ENCODE data around the gene MRPL44. TPM values are rescaled to one million over a fixed set of nuclear protein-coding genes. Genes with fewer than 3 reads are reported as not detected.
"Not testable (repeated sequence)": the region's sequence is repeated elsewhere in the genome, so short reads cannot be mapped to it uniquely, and the experiment has no call there.

MRPL44 gene
- total and polyA plus RNA-seq, 2 donors (not counting 1 experiment from before 2014, with no cell fraction given): 27.4 to 34.0 TPM

DNA sequence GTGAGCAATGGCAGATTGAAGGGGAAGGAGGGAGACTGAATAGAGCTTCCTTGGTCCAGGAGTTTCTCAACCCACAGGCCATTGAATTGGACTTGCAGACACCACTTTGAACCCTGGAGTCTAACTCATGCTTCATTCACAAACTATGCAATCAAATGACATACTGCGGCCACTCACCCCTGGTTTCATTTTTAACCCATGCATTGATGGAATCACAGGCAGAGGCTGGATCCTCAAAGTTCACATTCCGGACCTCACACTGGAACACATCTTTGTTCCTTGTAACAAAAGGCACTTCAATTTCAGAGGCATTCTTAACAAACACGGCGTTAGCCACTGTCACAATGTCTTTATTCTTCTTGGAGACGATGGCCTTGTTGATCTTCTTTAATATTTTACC lies 40.7 kb downstream of the MRPL44 start:
- TF ChIP-seq, protein P1, sequence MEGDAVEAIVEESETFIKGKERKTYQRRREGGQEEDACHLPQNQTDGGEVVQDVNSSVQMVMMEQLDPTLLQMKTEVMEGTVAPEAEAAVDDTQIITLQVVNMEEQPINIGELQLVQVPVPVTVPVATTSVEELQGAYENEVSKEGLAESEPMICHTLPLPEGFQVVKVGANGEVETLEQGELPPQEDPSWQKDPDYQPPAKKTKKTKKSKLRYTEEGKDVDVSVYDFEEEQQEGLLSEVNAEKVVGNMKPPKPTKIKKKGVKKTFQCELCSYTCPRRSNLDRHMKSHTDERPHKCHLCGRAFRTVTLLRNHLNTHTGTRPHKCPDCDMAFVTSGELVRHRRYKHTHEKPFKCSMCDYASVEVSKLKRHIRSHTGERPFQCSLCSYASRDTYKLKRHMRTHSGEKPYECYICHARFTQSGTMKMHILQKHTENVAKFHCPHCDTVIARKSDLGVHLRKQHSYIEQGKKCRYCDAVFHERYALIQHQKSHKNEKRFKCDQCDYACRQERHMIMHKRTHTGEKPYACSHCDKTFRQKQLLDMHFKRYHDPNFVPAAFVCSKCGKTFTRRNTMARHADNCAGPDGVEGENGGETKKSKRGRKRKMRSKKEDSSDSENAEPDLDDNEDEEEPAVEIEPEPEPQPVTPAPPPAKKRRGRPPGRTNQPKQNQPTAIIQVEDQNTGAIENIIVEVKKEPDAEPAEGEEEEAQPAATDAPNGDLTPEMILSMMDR (conservative IDR thresholded peaks at IDR 0.05 in 1 of 2, IDR thresholded peaks at IDR 0.05 in 1 of 2; ENCODE audit: low read depth in 1 of 2, low read length in 2 of 2): no peak
- TF ChIP-seq EZH2 (IDR thresholded peaks at IDR 0.05; ENCODE audit: low read length, missing control alignments): no peak
- Histone ChIP-seq H3K9me3 (ENCODE audit: control insufficient read depth, insufficient read depth, low read depth, low read length) (no peaks in the 10 kb centered on the region), H3K4me1 (ENCODE audit: control insufficient read depth, extremely low read depth, insufficient read depth, low read length) (no peaks in the 10 kb centered on the region), H3K4me2 (ENCODE audit: extremely low read depth, insufficient read depth, low read length) (no peak overlapping the region), H3K9ac (ENCODE audit: insufficient read depth, low read length) (no peak overlapping the region), H3K36me3 (ENCODE audit: control insufficient read depth, insufficient read depth, low read length) (peaks cover 1% of the 10 kb centered on the region), H3K27ac (ENCODE audit: insufficient read depth, low read length) (no peak overlapping the region), H3K4me3 (replicated peaks in 1 of 4; ENCODE audit: control extremely low read depth in 1 of 4, insufficient read depth in 1 of 4, low read depth in 3 of 4, low read length in 4 of 4) (no peak overlapping the region), H3K27me3 (ENCODE audit: control insufficient read depth, insufficient read depth, low read length) (no peaks in the 10 kb centered on the region), H4K20me1 (ENCODE audit: control insufficient read depth, extremely low read depth, insufficient read depth, low read length) (no peaks in the 10 kb centered on the region), H2AFZ (ENCODE audit: low read length) (no peak overlapping the region), H3K79me2 (ENCODE audit: control insufficient read depth, insufficient read depth, low read length) (no peaks in the 10 kb centered on the region)
- DNase-seq (ENCODE audit: low read depth in 2 of 2): peak; percentile 8 to 55

DNA sequence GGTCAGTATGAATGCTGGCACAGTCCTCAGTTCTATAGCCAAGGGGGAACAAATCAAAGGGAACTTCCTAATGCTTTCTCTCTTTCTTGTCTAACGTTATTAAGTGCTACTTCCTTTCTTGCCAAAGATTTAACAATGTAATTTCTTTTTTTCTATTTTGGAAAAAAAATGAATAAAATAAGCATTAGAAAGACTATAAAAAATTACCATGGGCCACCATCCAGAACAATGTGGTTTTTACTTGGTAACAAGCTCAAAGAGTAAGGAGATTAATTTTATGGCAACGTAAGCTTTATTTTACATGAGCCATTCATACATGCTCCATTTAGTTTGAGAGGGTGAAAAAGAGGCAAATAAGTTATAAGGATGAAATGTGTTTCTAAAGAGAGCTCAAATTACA lies 41.7 kb downstream of the MRPL44 start:
- Histone ChIP-seq H3K27ac (ENCODE audit: insufficient read depth, low read length) (no peak overlapping the region), H3K4me3 (replicated peaks in 1 of 4; ENCODE audit: control extremely low read depth in 1 of 4, insufficient read depth in 1 of 4, low read depth in 3 of 4, low read length in 4 of 4) (no peak overlapping the region), H3K79me2 (ENCODE audit: control insufficient read depth, insufficient read depth, low read length) (no peaks in the 10 kb centered on the region), H2AFZ (ENCODE audit: low read length) (no peak overlapping the region), H3K9ac (ENCODE audit: insufficient read depth, low read length) (no peak overlapping the region), H3K36me3 (ENCODE audit: control insufficient read depth, insufficient read depth, low read length) (peaks cover 1% of the 10 kb centered on the region), H4K20me1 (ENCODE audit: control insufficient read depth, extremely low read depth, insufficient read depth, low read length) (no peaks in the 10 kb centered on the region), H3K27me3 (ENCODE audit: control insufficient read depth, insufficient read depth, low read length) (no peaks in the 10 kb centered on the region), H3K4me2 (ENCODE audit: extremely low read depth, insufficient read depth, low read length) (no peak overlapping the region), H3K4me1 (ENCODE audit: control insufficient read depth, extremely low read depth, insufficient read depth, low read length) (no peaks in the 10 kb centered on the region), H3K9me3 (ENCODE audit: control insufficient read depth, insufficient read depth, low read depth, low read length) (no peaks in the 10 kb centered on the region)
- DNase-seq (ENCODE audit: low read depth in 2 of 2): peak; percentile 70 to 74
- TF ChIP-seq, protein P1 (conservative IDR thresholded peaks at IDR 0.05 in 1 of 2, IDR thresholded peaks at IDR 0.05 in 1 of 2; ENCODE audit: low read depth in 1 of 2, low read length in 2 of 2): no peak
- no peak for TF ChIP-seq EZH2 (IDR thresholded peaks at IDR 0.05; ENCODE audit: low read length, missing control alignments)

DNA sequence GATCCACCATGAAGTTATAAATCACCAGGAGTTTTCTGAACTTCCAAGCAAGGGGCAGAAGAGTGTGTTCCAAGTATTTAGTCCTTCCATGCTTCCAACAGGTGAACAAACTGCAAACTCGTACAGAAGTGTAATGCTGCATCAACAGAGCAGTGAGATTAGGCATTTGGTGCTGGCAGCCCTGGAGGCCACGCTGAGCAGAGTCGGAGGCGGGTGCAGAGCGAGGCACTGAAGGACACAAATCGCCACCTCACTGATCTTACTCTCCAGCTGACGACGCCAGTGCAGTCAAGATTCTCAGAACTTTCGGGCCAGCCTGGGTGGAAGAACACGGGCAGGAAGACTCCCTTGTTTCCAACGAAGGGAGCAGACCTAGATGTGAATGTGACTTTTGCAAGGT lies 42.6 kb downstream of the MRPL44 start:
- Histone ChIP-seq H3K4me2 (ENCODE audit: extremely low read depth, insufficient read depth, low read length) (no peak overlapping the region), H3K9ac (ENCODE audit: insufficient read depth, low read length) (no peak overlapping the region), H3K4me1 (ENCODE audit: control insufficient read depth, extremely low read depth, insufficient read depth, low read length) (no peaks in the 10 kb centered on the region), H4K20me1 (ENCODE audit: control insufficient read depth, extremely low read depth, insufficient read depth, low read length) (no peaks in the 10 kb centered on the region), H3K79me2 (ENCODE audit: control insufficient read depth, insufficient read depth, low read length) (no peaks in the 10 kb centered on the region), H3K27ac (ENCODE audit: insufficient read depth, low read length) (no peak overlapping the region), H3K9me3 (ENCODE audit: control insufficient read depth, insufficient read depth, low read depth, low read length) (no peaks in the 10 kb centered on the region), H3K36me3 (ENCODE audit: control insufficient read depth, insufficient read depth, low read length) (peaks cover 1% of the 10 kb centered on the region), H3K4me3 (replicated peaks in 1 of 4; ENCODE audit: control extremely low read depth in 1 of 4, insufficient read depth in 1 of 4, low read depth in 3 of 4, low read length in 4 of 4) (no peak overlapping the region), H3K27me3 (ENCODE audit: control insufficient read depth, insufficient read depth, low read length) (no peaks in the 10 kb centered on the region), H2AFZ (ENCODE audit: low read length) (no peak overlapping the region)
- no peak for DNase-seq (ENCODE audit: low read depth in 2 of 2)
- TF ChIP-seq, protein P1 (conservative IDR thresholded peaks at IDR 0.05 in 1 of 2, IDR thresholded peaks at IDR 0.05 in 1 of 2; ENCODE audit: low read depth in 1 of 2, low read length in 2 of 2): no peak
- TF ChIP-seq EZH2 (IDR thresholded peaks at IDR 0.05; ENCODE audit: low read length, missing control alignments): no peak

DNA sequence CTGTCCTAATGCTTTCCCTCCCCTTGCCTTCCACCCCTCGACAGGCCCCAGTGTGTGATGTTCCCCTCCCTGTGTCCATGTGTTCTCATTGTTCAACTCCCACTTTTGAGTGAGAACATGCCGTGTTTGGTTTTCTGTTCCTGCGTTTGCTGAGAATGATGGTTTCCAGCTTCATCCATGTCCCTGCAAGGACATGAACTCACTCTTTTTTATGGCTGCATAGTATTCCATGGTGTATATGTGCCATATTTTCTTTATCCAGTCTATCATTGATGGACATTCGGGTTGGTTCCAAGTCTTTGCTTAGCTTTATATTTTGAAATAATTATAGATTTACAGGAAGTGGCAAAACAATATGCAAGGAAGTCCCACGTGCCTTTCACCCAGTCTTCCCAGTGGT lies 43.4 kb downstream of the MRPL44 start:
- not testable (repeated sequence) for H3K79me2 ChIP-seq (ENCODE audit: control insufficient read depth, insufficient read depth, low read length); H3K36me3 ChIP-seq (ENCODE audit: control insufficient read depth, insufficient read depth, low read length)

More for the DNA sequence above, 43.4 kb downstream of the MRPL44 start:
- not testable (repeated sequence) for H3K9me3 ChIP-seq (ENCODE audit: control insufficient read depth, insufficient read depth, low read depth, low read length); H4K20me1 ChIP-seq (ENCODE audit: control insufficient read depth, extremely low read depth, insufficient read depth, low read length); H3K27ac ChIP-seq (ENCODE audit: insufficient read depth, low read length); H3K9ac ChIP-seq (ENCODE audit: insufficient read depth, low read length); H2AFZ ChIP-seq (ENCODE audit: low read length); H3K27me3 ChIP-seq (ENCODE audit: control insufficient read depth, insufficient read depth, low read length); DNase-seq (ENCODE audit: low read depth in 2 of 2); H3K4me3 ChIP-seq (replicated peaks in 1 of 4; ENCODE audit: control extremely low read depth in 1 of 4, insufficient read depth in 1 of 4, low read depth in 3 of 4, low read length in 4 of 4); H3K4me1 ChIP-seq (ENCODE audit: control insufficient read depth, extremely low read depth, insufficient read depth, low read length); H3K4me2 ChIP-seq (ENCODE audit: extremely low read depth, insufficient read depth, low read length)
